ENCODE measurements around the gene KBTBD2.
"Not testable (repeated sequence)": the region's sequence is repeated elsewhere in the genome, so short reads cannot be mapped to it uniquely, and the experiment has no call there.

Gene KBTBD2

DNA sequence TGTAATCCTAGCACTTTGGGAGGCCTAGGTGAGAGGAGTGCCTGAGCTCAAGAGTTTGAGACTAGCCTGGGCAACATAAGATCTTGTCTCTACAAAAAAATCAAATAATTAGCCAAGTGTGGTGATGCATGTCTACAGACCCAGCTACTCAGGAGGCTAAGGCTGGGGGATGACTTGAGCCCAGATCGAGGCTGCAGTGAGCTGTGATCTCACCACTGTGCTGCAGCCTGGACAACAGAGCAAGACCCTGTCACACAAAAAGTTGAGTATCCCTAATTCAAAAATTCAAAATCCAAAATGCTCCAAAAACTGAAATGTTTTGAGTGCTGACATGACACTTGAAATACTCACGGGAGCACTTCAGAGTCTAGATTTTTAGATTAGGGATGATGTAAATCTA lies 19.1 kb downstream of the KBTBD2 start:
- peaks cover 3% of the 10 kb centered on the region for H3K4me1 ChIP-seq (ENCODE audit: control insufficient read depth, insufficient read depth, low read length, unreplicated experiment)
- peaks cover 36% of the 10 kb centered on the region for H3K36me3 ChIP-seq (ENCODE audit: insufficient read depth, low read length)
- H3K27ac ChIP-seq (ENCODE audit: low read depth, low read length): no peak overlapping the region
- H2AFZ ChIP-seq (ENCODE audit: low read length, unreplicated experiment): no peak overlapping the region
- no peak overlapping the region for H3K4me3 ChIP-seq (ENCODE audit: low read depth, low read length)
- H3K79me2 ChIP-seq (ENCODE audit: control insufficient read depth, insufficient read depth, low read length, unreplicated experiment): peaks cover 30% of the 10 kb centered on the region
- no peaks in the 10 kb centered on the region for H3K27me3 ChIP-seq (ENCODE audit: insufficient read depth, low read length)

GRCh38 chr7:32871624-32872371 lies 19.8 kb downstream of the KBTBD2 start:
- Histone ChIP-seq H2AFZ (ENCODE audit: low read length, unreplicated experiment) (no peak overlapping the region), H3K36me3 (ENCODE audit: insufficient read depth, low read length) (peaks cover 36% of the 10 kb centered on the region), H3K4me1 (ENCODE audit: control insufficient read depth, insufficient read depth, low read length, unreplicated experiment) (no peaks in the 10 kb centered on the region), H3K27me3 (ENCODE audit: insufficient read depth, low read length) (no peaks in the 10 kb centered on the region), H3K79me2 (ENCODE audit: control insufficient read depth, insufficient read depth, low read length, unreplicated experiment) (peaks cover 24% of the 10 kb centered on the region), H3K27ac (ENCODE audit: low read depth, low read length) (no peak overlapping the region), H3K4me3 (ENCODE audit: low read depth, low read length) (no peak overlapping the region)

- H3K4me3 ChIP-seq (ENCODE audit: low read depth, low read length): no peak overlapping the region
- no peaks in the 10 kb centered on the region for H3K4me1 ChIP-seq (ENCODE audit: control insufficient read depth, insufficient read depth, low read length, unreplicated experiment)
- H3K27me3 ChIP-seq (ENCODE audit: insufficient read depth, low read length): no peaks in the 10 kb centered on the region
- peaks cover 30% of the 10 kb centered on the region for H3K36me3 ChIP-seq (ENCODE audit: insufficient read depth, low read length)
- no peak overlapping the region for H2AFZ ChIP-seq (ENCODE audit: low read length, unreplicated experiment)
- H3K27ac ChIP-seq (ENCODE audit: low read depth, low read length): no peak overlapping the region
- peaks cover 14% of the 10 kb centered on the region for H3K79me2 ChIP-seq (ENCODE audit: control insufficient read depth, insufficient read depth, low read length, unreplicated experiment)
Measured at GRCh38 chr7:32870298-32870697, 21.3 kb downstream of the KBTBD2 start.

DNA sequence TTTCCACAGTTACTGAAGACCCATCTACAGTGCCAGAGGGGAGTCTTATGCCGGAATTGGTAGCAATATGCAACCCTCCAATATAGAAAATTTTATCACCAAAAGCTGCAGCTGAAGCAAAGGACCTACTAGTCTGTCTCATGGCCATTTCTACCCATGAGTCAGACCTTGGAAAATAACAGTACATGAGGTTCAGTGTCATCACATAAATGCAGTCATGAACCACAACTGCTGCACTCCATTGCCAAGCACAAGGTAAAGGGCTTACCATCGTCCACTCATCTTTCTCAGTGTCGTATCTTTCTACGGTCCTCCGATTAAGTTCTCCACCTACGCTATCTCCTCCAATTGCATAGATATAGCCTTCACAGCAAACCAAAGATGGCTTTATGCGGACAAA lies 21.8 kb downstream of the KBTBD2 start:
- Histone ChIP-seq H3K4me1 (ENCODE audit: control insufficient read depth, insufficient read depth, low read length, unreplicated experiment) (no peaks in the 10 kb centered on the region), H3K27me3 (ENCODE audit: insufficient read depth, low read length) (no peaks in the 10 kb centered on the region), H3K4me3 (ENCODE audit: low read depth, low read length) (no peak overlapping the region), H3K79me2 (ENCODE audit: control insufficient read depth, insufficient read depth, low read length, unreplicated experiment) (peaks cover 9% of the 10 kb centered on the region), H3K36me3 (ENCODE audit: insufficient read depth, low read length) (peaks cover 30% of the 10 kb centered on the region), H2AFZ (ENCODE audit: low read length, unreplicated experiment) (no peak overlapping the region), H3K27ac (ENCODE audit: low read depth, low read length) (no peak overlapping the region)

DNA sequence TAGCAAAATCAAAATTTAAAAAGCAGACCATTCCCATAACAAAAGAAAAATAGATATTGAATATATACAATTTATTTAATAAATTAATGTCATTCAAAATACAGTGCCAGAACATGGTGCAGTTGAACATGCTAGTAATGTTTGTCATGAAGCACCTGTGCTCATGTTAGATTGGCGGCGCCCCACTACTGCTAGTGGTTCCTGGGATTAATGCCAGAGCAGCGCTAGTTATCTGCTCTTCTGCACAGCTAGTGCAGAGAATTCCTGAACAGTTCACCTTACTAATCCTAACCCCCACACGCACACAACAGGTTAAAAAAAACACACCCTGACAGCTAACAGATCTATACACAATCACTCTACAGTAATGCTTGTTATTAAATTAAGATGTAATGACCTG lies 23.4 kb downstream of the KBTBD2 start:
- H3K27me3 ChIP-seq (ENCODE audit: insufficient read depth, low read length): no peaks in the 10 kb centered on the region

GRCh38 chr7:32865448-32866030 lies 26.0 kb downstream of the KBTBD2 start:
- Histone ChIP-seq H3K27me3 (ENCODE audit: insufficient read depth, low read length) (no peaks in the 10 kb centered on the region), H3K36me3 (ENCODE audit: insufficient read depth, low read length) (peaks cover 13% of the 10 kb centered on the region), H2AFZ (ENCODE audit: low read length, unreplicated experiment) (no peak overlapping the region), H3K79me2 (ENCODE audit: control insufficient read depth, insufficient read depth, low read length, unreplicated experiment) (peaks cover 2% of the 10 kb centered on the region), H3K4me3 (ENCODE audit: low read depth, low read length) (no peak overlapping the region), H3K4me1 (ENCODE audit: control insufficient read depth, insufficient read depth, low read length, unreplicated experiment) (no peaks in the 10 kb centered on the region), H3K27ac (ENCODE audit: low read depth, low read length) (no peak overlapping the region)

More for the DNA sequence above, 23.4 kb downstream of the KBTBD2 start:
- peaks cover 30% of the 10 kb centered on the region for H3K36me3 ChIP-seq (ENCODE audit: insufficient read depth, low read length)
- H3K4me1 ChIP-seq (ENCODE audit: control insufficient read depth, insufficient read depth, low read length, unreplicated experiment): no peaks in the 10 kb centered on the region
- H3K79me2 ChIP-seq (ENCODE audit: control insufficient read depth, insufficient read depth, low read length, unreplicated experiment): peaks cover 9% of the 10 kb centered on the region
- H3K27ac ChIP-seq (ENCODE audit: low read depth, low read length): no peak overlapping the region
- no peak overlapping the region for H2AFZ ChIP-seq (ENCODE audit: low read length, unreplicated experiment)
- no peak overlapping the region for H3K4me3 ChIP-seq (ENCODE audit: low read depth, low read length)

GRCh38 chr7:32863872-32864271 lies 27.7 kb downstream of the KBTBD2 start:
- not testable (repeated sequence) for H2AFZ ChIP-seq (ENCODE audit: low read length, unreplicated experiment); H3K79me2 ChIP-seq (ENCODE audit: control insufficient read depth, insufficient read depth, low read length, unreplicated experiment); H3K4me1 ChIP-seq (ENCODE audit: control insufficient read depth, insufficient read depth, low read length, unreplicated experiment); H3K36me3 ChIP-seq (ENCODE audit: insufficient read depth, low read length); H3K27ac ChIP-seq (ENCODE audit: low read depth, low read length); H3K4me3 ChIP-seq (ENCODE audit: low read depth, low read length); H3K27me3 ChIP-seq (ENCODE audit: insufficient read depth, low read length)

DNA sequence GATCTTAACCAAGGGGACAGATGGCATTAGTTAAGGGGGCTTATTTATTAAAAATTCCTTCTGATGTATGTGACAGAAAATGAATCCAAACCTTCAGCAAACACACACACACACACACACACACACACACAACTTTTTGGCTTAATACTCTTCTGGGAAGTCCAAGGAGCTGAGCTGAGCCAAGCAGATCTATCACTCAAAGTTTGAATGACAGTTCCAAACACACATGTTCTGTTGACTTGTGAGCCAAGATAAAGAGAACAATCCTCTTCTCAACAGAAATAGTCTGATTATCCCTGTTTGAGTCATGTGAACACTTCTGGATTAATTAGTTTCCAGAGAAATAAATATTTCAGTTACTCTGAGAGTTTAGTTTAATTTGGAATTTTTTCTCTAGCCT lies 31.5 kb downstream of the KBTBD2 start:
- Histone ChIP-seq H3K4me1 (ENCODE audit: control insufficient read depth, insufficient read depth, low read length, unreplicated experiment) (no peaks in the 10 kb centered on the region), H2AFZ (ENCODE audit: low read length, unreplicated experiment) (no peak overlapping the region)

DNA sequence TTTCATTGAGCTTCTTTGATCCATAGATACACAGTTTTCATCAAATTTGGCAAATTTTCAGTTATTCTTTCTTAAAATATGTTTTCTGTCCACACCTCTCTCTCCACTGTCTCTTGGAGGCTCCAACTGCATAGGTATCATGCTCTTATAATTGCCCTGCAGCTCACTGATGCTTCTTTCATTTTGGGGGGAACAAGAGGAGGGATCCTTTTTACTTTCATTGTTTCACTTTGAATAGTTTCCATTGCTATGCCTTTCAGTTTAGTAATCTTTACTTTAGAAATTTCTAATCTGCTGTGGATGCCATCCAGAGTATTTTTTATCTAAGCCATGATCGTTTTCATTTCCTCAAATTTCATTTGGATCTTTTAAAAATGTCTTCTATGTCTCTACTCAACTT lies 32.9 kb downstream of the KBTBD2 start:
- no peaks in the 10 kb centered on the region for H3K4me1 ChIP-seq (ENCODE audit: control insufficient read depth, insufficient read depth, low read length, unreplicated experiment)
- no peaks in the 10 kb centered on the region for H3K79me2 ChIP-seq (ENCODE audit: control insufficient read depth, insufficient read depth, low read length, unreplicated experiment)
- no peak overlapping the region for H3K4me3 ChIP-seq (ENCODE audit: low read depth, low read length)
- H3K36me3 ChIP-seq (ENCODE audit: insufficient read depth, low read length): no peaks in the 10 kb centered on the region
- no peak overlapping the region for H2AFZ ChIP-seq (ENCODE audit: low read length, unreplicated experiment)
- H3K27me3 ChIP-seq (ENCODE audit: insufficient read depth, low read length): 0 out of 2 replicates have a peak, but pooled peaks cover 5% of the 10 kb centered on the region
- H3K27ac ChIP-seq (ENCODE audit: low read depth, low read length): no peak overlapping the region

More for the DNA sequence above, 31.5 kb downstream of the KBTBD2 start:
- H3K27ac ChIP-seq (ENCODE audit: low read depth, low read length): no peak overlapping the region
- 0 out of 2 replicates have a peak, but pooled peaks cover 5% of the 10 kb centered on the region for H3K27me3 ChIP-seq (ENCODE audit: insufficient read depth, low read length)
- H3K79me2 ChIP-seq (ENCODE audit: control insufficient read depth, insufficient read depth, low read length, unreplicated experiment): no peaks in the 10 kb centered on the region
- no peaks in the 10 kb centered on the region for H3K36me3 ChIP-seq (ENCODE audit: insufficient read depth, low read length)
- no peak overlapping the region for H3K4me3 ChIP-seq (ENCODE audit: low read depth, low read length)

- not testable (repeated sequence) for H3K4me3 ChIP-seq (ENCODE audit: low read depth, low read length); H3K79me2 ChIP-seq (ENCODE audit: control insufficient read depth, insufficient read depth, low read length, unreplicated experiment); H3K4me1 ChIP-seq (ENCODE audit: control insufficient read depth, insufficient read depth, low read length, unreplicated experiment)
Measured at GRCh38 chr7:32857063-32857462, 34.5 kb downstream of the KBTBD2 start.

More at GRCh38 chr7:32857063-32857462, 34.5 kb downstream of the KBTBD2 start:
- not testable (repeated sequence) for H3K36me3 ChIP-seq (ENCODE audit: insufficient read depth, low read length); H3K27me3 ChIP-seq (ENCODE audit: insufficient read depth, low read length); H2AFZ ChIP-seq (ENCODE audit: low read length, unreplicated experiment); H3K27ac ChIP-seq (ENCODE audit: low read depth, low read length)
